KOPT-K1 (cell line): ENCODE results near the gene IYD.

ENCODE experiments used
- H3K27ac ChIP-seq: fragments of 200-600 bp; sonication (generic); 2 replicates; pipeline ENCODE4 v1.5.1; 2016; ENCODE audit warnings: antibody characterized with exemption, mild to moderate bottlenecking, low read depth, low read length; ENCODE audit not compliant: poor library complexity, severe bottlenecking
- H3K36me3 ChIP-seq: fragments of 200-600 bp; sonication (generic); 2 replicates; pipeline ENCODE4 v1.5.1; 2017; ENCODE audit warnings: antibody characterized with exemption, mild to moderate bottlenecking, low read length, moderate library complexity; ENCODE audit not compliant: insufficient read depth
- H3K9me3 ChIP-seq: fragments of 200-600 bp; sonication (generic); 2 replicates; pipeline ENCODE4 v1.5.1; 2017; ENCODE audit warnings: antibody characterized with exemption, low read length, mild to moderate bottlenecking; ENCODE audit not compliant: insufficient read depth, poor library complexity, severe bottlenecking

The IYD gene

GRCh38 chr6:150453357-150453756 lies 84.5 kb downstream of the IYD start:
- no peaks in the 10 kb centered on the region for H3K9me3 ChIP-seq
- H3K36me3 ChIP-seq = no peaks in the 10 kb centered on the region
- H3K27ac ChIP-seq = no peak overlapping the region
